ENCODE results near the gene TAF4. TPM values are rescaled to one million over a fixed set of nuclear protein-coding genes. Genes with fewer than 3 reads are reported as not detected.

The TAF4 gene
- total RNA-seq, 2 donors from 2014 or later = 12.7 to 29.0 TPM

DNA sequence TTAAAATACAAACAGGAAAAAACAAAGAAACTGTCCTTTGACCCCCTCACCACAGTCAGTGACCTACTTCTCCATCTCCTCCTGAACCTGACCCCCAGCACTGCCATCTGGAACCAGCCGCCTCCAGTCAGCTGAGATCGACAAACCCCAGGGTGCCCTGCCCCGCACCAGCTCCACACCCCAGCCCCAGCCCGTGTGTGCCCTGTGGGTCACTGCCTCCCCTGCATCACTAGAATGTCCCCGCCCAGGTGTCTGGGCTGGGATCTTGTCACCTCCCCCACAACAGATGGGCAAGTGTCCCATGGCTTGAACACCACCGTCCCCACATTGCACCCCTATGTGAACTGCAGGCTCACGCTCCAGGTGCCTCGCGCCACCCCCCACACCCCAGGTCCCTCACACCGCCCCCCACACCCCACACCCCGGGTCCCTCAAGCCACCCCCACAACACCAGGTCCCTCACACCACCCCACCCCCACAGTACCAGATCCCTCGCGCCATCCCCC, 13.3 kb downstream of the TAF4 start:
- TF ChIP-seq POLR2A (IDR thresholded peaks at IDR 0.05) (no peak), CTCF (IDR thresholded peaks at IDR 0.05) (no peak)
- Histone ChIP-seq H3K4me1 (peaks cover 4% of the 10 kb centered on the region), H3K4me3 (no peak overlapping the region), H3K27ac (no peak overlapping the region), H3K9me3 (no peaks in the 10 kb centered on the region), H3K27me3 (no peaks in the 10 kb centered on the region), H3K36me3 (replicated peaks in 1 of 2; ENCODE audit: insufficient read depth in 1 of 2, low read depth in 2 of 2) (no peaks in the 10 kb centered on the region)
- DNase-seq (no peak), ATAC-seq (no peak)
- intact Hi-C loops (cut with DNase I) = no loop called here
- 85 to 92% methylated on average over 11 to 13 of the region's 13 CpGs for WGBS, 2 donors

- no peak for DNase-seq
- ATAC-seq = no peak
- H3K27me3 ChIP-seq = no peaks in the 10 kb centered on the region
- H3K4me1 ChIP-seq = peaks cover 4% of the 10 kb centered on the region
- no peaks in the 10 kb centered on the region for H3K36me3 ChIP-seq (replicated peaks in 1 of 2; ENCODE audit: insufficient read depth in 1 of 2, low read depth in 2 of 2)
- H3K9me3 ChIP-seq = no peaks in the 10 kb centered on the region
- no peak overlapping the region for H3K27ac ChIP-seq
- intact Hi-C loops (cut with DNase I) = no loop called here
- 80 to 93% methylated on average over 7 to 17 of the region's 17 CpGs for WGBS, 2 donors
- TF ChIP-seq POLR2A (IDR thresholded peaks at IDR 0.05) = no peak
- no peak for TF ChIP-seq CTCF (IDR thresholded peaks at IDR 0.05)
- H3K4me3 ChIP-seq = no peak overlapping the region
Observed at GRCh38 chr20:62051546-62052255, 14.0 kb downstream of the TAF4 start.

DNA sequence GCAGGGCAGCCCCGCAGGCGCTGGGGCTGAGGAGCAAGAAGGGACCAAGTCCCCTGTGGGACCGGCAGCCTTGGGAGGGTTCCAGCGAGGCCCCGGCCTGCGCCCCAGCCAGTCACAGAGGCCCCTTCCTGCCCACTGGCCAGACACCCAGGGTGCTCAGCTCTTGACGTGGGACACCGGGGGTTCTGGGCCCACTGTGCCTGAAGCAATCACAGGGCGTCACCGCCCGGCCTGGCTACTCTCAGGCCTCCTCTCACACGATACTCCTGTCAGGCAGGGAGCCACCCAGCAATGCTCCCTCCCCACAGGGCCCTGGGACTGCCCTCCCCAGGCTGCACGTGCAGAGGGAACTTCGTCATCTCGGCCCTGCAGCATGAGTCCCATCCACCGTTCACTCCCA, 14.5 kb downstream of the TAF4 start:
- ATAC-seq = no peak
- Histone ChIP-seq H3K36me3 (replicated peaks in 1 of 2; ENCODE audit: insufficient read depth in 1 of 2, low read depth in 2 of 2) (no peaks in the 10 kb centered on the region), H3K9me3 (no peaks in the 10 kb centered on the region), H3K27ac (no peak overlapping the region), H3K27me3 (no peaks in the 10 kb centered on the region), H3K4me1 (peaks cover 4% of the 10 kb centered on the region), H3K4me3 (no peak overlapping the region)
- no peak for DNase-seq
- 73 to 91% methylated on average over 5 to 15 of the region's 16 CpGs for whole genome bisulfite sequencing, 2 donors
- TF ChIP-seq CTCF (IDR thresholded peaks at IDR 0.05) (no peak), POLR2A (IDR thresholded peaks at IDR 0.05) (no peak)
- intact Hi-C loops (cut with DNase I) = no loop called here

GRCh38 chr20:62050166-62051120, 15.2 kb downstream of the TAF4 start:
- WGBS, 2 donors = 72 to 75% methylated on average over 17 to 18 of the region's 18 CpGs
- Histone ChIP-seq H3K9me3 (no peaks in the 10 kb centered on the region), H3K4me3 (no peak overlapping the region), H3K27ac (no peak overlapping the region), H3K4me1 (peaks cover 4% of the 10 kb centered on the region), H3K36me3 (replicated peaks in 1 of 2; ENCODE audit: insufficient read depth in 1 of 2, low read depth in 2 of 2) (no peaks in the 10 kb centered on the region), H3K27me3 (no peaks in the 10 kb centered on the region)
- no peak for TF ChIP-seq POLR2A (IDR thresholded peaks at IDR 0.05)
- TF ChIP-seq CTCF (IDR thresholded peaks at IDR 0.05) = no peak
- intact Hi-C loops (cut with DNase I) = no loop called here
- DNase-seq (no peak), ATAC-seq (no peak)

Data from body of pancreas (tissue), 4 donors.